ENCODE measurements around the gene KCNJ8.
"Not testable (repeated sequence)": the region's sequence is repeated elsewhere in the genome, so short reads cannot be mapped to it uniquely, and the experiment has no call there.

Gene KCNJ8

DNA sequence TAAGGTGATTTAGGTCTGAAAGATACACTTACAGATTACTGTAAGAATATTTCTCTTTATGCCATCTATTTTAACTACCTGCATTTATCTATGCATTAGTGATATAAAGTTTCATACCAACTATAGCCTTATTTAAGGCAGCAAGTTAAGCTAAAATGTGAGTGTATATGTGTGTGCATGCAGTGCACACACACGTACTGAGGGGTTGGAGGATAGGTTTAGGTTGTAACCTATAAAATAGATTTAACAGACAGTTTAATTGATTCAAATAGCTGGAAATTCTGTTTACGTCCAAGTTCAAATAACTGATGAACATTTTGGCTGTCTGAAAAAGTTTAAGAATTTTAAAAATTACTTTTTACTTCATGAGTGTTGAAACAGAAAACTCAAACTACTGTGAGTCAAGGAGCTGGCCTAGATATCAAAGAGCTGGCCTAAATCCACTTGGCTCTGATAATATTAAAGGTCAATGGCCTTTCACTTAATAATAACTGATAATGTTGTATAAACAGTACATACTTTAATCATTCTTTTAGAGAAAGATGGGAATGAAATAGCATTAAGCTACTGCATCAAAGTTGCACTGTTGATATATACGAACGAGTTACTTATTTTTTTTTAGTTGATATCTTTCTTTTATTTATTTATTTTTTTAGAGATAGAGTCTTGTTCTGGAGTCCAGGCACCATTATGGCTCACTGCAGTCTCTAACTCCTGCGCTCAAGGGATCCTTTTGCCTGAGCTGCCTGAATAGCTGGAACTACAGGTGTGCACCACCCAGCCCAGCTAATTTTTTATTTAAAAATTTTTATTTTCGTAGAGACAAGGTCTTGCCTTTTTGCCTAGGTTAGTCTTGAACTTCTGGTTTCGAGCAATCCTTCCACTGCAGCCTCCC, 13.8 kb upstream of the KCNJ8 start:
- Histone ChIP-seq H3K4me3 (no peak overlapping the region), H3K27ac (no peak overlapping the region)

DNA sequence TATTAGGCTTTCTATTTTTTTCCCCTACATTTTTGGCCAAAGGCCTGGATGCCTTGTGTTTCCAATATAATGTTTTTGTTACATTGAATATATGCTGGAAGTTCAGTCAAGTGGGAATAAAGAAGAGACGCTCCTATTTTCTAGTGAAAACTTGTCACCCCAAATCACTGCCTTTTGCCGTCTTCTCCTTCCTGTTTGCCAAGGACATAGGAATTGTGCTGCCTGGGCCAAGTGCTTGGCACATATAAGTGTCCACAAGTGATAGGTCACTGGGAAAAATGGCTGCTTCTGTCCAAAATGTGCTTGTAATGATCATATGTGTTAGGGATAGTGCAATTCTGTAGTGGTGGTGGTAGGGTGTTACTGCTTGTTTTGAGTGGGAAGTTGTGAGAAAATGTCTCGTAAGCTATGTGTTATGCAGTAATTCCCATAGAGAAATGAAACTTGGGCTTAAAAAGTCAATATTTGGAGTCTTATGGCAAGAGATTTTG, 11.6 kb upstream of the KCNJ8 start:
- Histone ChIP-seq H3K4me3 (no peak overlapping the region), H3K27ac (no peak overlapping the region)

DNA sequence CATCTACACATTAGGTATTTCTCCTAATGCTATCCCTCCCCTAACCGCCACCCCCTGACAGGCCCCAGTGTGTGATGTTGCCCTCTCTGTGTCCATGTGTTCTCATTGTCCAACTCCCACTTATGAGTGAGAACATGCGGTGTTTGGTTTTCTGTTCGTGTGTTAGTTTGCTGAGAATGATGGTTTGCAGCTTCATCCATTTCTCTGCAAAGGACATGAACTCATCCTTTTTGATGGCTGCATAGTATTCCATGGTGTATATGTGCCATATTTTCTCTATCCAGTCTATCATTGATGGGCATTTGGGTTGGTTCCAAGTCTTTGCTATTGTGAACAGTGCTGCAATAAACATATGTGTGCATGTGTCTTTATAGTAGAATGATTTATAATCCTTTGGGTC, 8.2 kb upstream of the KCNJ8 start:
- not testable (repeated sequence) for H3K4me3 ChIP-seq, H3K27ac ChIP-seq

DNA sequence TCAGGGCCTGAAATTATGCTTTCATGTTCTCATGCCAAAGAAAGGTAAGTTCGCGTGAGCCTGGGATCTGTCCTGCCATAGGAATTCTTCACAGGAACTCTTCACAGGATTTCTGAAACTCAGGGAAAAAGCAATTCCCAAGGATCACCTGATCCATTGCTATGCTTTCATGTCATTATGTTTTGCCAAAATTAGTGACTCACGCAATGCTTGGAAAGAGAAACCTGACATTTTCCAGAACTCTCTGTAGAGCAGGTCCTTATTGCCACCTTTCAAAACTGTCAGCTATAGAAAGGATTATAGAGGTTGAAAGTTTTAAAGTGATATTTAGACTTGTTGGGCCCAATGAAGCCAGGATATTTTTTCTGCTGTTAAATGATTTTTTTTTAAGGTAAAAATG, 6.3 kb upstream of the KCNJ8 start:
- Histone ChIP-seq H3K4me3 (no peak overlapping the region), H3K27ac (no peak overlapping the region)

DNA sequence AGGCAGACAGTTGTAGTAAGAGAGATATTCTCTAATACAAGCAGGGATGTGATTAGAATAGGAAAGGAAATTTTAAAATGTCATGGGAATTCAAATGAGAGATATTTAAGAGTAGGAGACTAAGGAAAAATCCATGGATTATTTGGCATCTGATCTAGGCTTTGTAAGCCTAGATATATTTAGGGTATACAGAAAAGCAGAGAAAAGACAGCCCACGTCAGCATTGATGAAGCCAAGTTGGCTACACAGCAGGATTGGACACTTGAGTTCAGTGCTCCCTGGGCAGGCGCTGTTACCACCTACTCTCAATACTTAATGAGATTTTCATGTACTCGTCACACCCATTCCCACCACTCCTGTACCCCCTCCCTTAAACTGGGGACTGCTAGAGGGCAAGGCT, 1.7 kb upstream of the KCNJ8 start:
- Histone ChIP-seq H3K4me3 (no peak overlapping the region), H3K27ac (peak overlapping the region in 1 of 21 experiments; percentile 74)

DNA sequence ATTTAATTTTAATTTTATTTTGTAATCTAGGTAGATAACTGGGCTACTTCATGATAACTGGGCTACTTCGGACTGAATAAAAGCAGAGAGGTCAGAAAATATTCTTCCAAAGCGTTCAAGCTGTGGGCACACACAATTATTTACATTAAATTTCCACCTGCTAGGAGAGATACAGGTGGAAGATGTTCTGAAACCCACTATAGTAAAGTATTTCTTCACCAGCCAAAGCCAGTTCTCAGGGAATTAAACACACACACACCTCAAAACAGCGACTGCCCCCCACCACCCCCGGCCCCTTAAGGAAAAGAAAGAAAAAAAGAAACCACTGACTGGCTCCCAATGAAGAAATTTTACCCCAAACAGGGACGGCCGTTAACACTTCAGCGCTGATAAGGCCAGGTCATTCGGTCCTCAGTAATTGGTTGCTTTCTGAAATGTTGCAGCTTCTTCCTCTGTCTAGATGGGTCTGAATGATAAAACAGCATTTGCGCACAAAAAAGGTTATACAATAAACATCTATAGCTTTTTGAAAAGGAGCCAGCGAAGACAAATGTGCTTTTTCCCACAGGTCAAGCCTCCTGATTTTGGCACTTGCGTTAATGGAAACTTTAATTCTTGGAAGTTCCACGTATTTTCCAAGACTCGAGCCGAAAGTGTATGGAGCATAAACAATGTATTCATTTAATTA, 771 bp upstream of the KCNJ8 start:
- Histone ChIP-seq H3K27ac (peak overlapping the region in 7 of 21 experiments; percentile 16 to 74 (median 58)), H3K4me3 (peak overlapping the region in 5 of 7 experiments; percentile 24 to 46 (median 33))

DNA sequence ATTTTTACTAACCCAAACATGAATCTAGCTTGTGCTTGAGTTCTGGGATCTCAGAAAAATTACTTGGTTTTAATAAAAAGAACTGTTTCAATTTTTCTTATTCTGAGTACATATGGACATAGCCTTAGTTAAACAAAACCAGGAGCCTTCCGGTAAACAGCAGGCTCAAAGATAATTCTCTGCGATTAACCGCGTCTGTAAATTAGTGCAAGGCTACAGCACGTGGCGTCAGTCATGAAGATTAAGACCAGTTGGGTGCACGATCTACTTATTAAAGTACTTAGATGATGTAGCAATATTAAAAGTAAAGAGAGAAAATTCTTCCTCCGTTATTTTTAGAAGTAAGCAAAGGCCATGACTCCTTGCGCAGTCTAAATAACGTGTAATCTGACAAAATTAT, 700 bp downstream of the KCNJ8 start:
- H3K27ac ChIP-seq: peak overlapping the region in 10 of 21 experiments; percentile 5 to 74 (median 41)

DNA sequence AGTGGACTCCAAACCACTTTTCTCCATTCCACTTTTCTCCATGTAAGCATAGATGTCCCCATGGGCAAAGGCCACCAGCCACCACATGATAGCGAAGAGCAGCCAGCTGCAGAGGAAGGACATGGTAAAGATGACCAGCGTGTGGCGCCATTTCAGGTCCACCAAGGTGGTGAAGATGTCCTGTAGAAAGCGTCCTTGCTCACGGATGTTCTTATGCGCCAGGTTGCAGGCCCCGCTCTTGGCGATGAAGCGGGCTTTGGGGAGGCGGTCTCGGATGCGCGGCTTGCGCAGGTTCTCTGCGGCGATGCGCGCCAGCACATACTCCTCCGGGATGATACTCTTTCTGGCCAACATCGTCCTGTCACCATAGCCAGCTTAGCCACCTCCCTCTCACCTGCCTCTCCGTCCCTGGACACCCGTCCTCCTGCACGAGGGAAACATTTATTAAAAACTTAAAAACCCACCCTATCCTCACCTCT, 1.2 kb downstream of the KCNJ8 start:
- H3K4me3 ChIP-seq: peak overlapping the region in 6 of 7 experiments; percentile 4 to 41 (median 18)
- H3K27ac ChIP-seq: peak overlapping the region in 8 of 21 experiments; percentile 5 to 74 (median 36)

More for the DNA sequence above, 700 bp downstream of the KCNJ8 start:
- H3K4me3 ChIP-seq: peak overlapping the region in 6 of 7 experiments; percentile 4 to 46 (median 26)

DNA sequence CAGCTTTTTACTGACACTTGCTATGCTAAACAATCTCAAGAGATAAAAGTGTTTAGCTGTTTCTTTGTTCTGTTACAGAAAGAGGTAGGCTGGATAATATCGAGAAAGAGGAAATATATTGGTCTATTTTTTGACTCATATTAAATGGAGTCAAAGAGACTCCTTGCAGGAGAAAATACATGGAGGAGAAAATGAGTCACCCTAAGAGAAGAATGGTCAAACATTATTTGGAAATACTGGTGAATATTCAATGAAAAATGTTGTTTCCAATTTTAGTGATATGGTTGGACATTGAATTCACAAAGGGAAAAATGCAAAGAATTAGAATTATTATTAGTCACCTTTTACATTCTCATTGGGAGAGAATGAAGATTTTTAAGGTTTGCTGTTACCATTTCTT, 3.2 kb downstream of the KCNJ8 start:
- Histone ChIP-seq H3K27ac (no peak overlapping the region), H3K4me3 (no peak overlapping the region)

DNA sequence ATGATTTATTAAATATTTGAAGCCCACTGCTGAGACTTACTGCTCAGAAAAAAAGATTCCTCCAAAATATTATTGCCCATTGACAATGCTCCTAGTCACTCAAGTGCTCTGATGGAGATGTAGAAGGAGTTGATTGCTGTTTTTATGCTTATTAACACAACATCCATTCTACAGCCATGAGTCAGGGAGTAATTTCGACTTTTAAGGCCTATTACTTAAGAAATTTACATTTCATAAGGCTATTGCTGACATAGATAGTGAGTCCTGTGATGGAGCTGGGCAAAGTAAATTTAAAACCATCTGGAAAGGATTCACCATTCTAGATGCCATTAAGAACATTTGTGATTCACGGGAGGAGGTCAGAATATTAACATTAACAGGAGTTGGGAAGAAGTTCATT, 5.2 kb downstream of the KCNJ8 start:
- Histone ChIP-seq H3K27ac (no peak overlapping the region), H3K4me3 (no peak overlapping the region)

DNA sequence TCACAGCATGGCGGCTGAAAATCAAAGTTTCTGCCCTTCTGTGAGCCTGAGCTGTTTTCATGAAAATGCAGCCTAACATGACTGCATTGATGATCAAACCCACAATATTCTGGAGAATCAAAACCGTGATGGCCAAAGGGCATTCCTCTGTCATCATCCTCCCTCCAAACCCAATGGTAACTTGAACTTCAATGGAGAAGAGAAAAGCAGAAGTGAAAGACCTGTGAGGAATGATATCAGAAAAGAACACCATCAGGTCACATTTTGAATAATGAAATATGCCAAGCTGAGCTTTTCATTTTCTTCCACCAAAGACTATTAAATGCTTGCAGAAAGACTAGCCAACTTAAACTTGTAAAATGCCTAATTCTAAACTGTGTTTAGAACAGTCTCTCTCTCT, 8.1 kb downstream of the KCNJ8 start:
- Histone ChIP-seq H3K27ac (no peak overlapping the region), H3K4me3 (no peak overlapping the region)

DNA sequence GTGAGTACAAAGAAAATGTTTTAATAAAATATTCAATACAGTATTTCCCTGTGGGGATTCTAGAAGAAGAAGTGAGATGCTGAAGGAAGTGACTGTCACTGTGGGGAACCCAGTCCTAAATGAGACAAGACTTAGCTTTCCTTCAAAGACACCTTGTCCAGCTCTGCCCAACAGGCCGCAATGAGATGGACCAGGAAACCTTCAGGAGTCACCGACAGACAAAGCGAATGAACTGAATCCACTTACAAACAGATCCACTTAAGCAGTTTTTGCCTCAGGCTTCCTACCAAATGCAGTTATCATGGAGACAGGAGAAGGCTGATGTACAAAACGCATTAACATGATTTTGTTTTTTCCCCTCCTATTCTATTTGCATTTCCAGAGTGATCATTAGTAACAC, 9.6 kb downstream of the KCNJ8 start:
- Histone ChIP-seq H3K27ac (no peak overlapping the region), H3K4me3 (no peak overlapping the region)

DNA sequence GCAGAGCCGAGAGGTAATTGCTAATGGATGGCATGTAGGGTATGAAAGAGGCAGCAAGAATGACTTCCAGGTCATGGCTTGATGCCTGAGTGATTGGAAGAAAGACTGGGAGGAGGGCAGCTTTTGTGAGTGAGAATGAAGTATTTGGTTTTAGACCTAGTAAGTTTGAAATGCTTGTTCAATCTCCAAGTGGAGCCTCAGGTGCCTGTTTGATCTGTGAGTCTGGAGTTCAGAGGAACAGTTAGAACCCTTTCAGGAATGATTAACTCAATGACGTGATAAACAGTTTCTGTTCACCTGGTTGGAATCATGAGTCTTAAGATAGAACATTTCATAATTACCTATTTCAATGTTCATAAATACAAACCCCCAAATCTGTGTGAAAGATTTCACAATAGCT, 10.4 kb downstream of the KCNJ8 start:
- H3K27ac ChIP-seq: no peak overlapping the region
- no peak overlapping the region for H3K4me3 ChIP-seq

DNA sequence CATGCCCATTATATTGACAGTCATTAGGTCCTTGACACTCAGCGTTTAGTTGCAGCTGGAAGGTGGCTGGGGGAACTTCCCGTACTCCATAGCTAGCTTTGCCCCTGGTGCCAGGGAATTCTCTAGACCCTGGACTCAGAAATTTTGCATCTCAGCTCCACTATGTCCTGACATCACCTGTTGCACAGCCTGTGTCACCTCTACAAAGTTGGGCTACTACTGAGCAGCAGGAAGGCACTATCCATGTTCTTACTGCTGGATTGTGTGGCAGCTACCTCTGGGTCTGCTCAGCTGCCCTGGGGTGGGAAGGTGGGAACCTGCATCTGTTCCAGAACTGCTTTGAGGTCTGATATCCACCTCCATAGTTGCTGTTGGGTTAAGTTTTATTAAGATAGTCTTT, 11.0 kb downstream of the KCNJ8 start:
- no peak overlapping the region for H3K27ac ChIP-seq
- no peak overlapping the region for H3K4me3 ChIP-seq

DNA sequence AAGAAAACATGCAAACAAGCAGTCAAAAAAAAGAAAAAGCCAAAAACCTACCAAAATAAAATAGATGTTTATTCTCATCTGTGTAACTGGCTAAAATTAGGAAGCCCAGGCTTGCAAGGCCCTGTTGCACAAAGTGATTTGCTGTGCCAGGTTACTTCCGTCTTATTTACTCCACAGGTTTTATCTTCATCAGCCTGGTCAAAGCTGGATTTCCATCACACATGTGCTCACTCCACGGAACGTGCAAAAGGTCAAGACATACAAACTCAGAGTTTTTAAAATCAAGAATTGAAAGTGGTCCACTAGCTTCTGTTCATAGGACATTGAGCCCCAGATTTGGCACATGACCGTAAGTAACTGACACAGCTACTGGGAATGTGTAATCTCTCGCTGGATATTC, 14.8 kb downstream of the KCNJ8 start:
- Histone ChIP-seq H3K27ac (no peak overlapping the region), H3K4me3 (no peak overlapping the region)

DNA sequence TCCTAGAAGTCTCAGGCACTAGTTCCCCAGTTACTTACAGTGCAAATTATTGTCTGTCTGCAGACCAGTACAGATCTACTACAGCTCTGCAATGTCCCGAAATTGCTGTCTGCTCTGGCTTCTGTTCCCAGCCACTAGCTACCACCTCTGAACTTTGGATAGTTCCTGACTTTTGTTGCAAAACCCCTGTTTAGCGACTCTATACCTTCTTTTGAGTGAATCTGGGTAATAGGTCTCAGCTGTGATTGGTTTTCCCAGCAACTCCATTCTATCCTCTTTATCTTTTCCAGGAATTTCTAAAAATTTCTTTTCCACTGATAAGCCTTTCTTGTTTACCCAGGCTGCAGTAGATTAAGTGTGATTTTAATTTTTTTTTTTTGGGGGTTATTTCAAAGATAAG, 16.8 kb downstream of the KCNJ8 start:
- no peak overlapping the region for H3K27ac ChIP-seq
- H3K4me3 ChIP-seq: no peak overlapping the region

DNA sequence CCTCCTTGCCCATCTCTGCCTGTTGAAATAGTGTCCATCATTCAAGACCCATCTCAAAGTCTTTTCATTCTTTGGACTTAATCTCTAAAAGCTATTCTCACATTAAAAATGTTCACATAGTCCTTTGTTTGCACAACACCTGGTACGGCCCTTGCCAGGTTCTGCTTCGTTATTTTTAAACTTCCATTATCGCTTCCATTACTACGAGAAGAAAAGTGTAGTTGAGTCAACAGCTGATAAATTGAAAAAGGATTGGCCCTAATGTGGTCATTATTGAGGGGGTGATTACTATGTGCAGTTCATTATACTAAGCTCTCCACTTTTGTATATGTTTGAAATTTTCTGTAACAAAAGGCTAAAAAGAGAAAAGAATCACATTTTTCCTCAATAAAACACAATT, 17.8 kb downstream of the KCNJ8 start:
- H3K4me3 ChIP-seq: no peak overlapping the region
- H3K27ac ChIP-seq: no peak overlapping the region

DNA sequence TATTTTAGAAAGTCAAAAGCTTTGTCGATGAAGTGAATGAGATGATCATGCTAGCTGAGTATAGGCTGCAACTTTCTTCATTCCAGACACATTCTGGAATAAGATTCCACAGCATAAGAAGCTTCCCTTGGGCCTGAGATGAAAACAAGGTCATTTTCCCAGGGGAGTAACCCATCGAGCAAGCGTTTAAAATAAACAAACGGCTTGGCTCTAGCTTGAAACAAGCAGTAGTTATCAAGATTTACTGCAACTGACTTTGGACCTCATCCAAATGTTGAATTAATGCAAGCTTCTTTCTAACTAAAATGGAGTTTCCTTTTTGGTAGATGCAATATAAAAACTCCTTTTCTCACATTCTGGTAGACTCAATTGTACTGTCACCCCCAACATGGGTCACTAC, 23.0 kb downstream of the KCNJ8 start:
- Histone ChIP-seq H3K27ac (no peak overlapping the region), H3K4me3 (no peak overlapping the region)

DNA sequence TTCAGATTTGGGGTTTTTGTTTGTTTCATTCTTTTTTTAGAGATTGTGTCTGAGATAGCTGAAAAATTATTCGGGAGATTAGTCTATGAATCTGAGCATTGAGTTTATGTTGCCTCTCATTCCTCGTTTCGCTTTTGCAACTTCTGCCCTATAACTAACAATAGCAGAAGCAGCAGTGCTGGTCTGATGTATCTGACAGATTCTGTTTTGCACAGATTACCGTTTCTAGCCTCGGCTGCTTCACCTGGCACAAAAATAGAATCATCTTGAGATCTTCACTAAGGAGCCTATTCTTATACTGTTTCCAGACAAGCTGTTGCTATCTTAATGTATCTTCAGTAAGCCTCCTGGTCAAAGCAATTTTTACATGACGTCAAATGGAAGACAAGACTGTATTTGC, 29.2 kb downstream of the KCNJ8 start:
- H3K4me3 ChIP-seq: no peak overlapping the region
- H3K27ac ChIP-seq: no peak overlapping the region

DNA sequence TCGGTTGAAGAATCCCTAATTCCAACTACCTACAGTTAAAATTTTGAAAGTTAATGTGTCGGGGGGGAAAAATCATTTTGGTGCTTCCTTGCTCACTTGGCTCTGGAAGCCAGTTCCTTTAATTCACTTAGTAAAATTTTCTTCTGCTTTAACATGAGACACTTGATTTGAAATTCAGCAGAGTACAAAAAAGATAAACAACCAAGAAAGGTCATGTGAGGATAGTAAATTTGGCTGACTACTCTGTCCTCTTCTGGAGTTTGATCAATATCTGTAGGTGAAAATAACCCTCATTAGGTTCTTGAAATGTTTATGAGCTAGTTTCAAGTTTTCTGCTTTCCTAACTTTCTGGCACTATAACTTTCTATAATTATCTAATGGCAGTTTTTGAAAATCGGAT, 43.4 kb downstream of the KCNJ8 start:
- no peak overlapping the region for H3K27ac ChIP-seq
- no peak overlapping the region for H3K4me3 ChIP-seq

DNA sequence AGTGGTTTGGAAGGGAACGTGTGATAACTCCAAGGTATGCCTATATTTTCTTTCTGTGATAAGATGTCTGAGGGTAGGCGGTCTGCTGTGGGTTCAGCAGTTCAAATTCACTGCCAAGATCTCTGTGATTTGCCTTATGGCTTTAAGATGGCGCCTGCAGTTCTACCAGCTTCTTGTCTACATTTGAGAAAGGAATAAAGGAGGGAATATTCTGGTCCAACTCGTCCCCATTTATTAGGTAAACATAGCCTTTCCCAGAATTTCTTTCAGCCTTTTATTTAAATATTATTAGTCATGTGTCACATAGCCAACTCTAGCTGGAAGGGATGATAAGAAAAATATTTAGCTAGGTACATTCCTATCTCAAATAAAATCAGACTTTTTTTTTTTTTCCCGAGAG, 48.8 kb downstream of the KCNJ8 start:
- Histone ChIP-seq H3K4me3 (no peak overlapping the region), H3K27ac (no peak overlapping the region)

Measured in skin epidermis (tissue), 12 donors.